Measurements from ENCODE around the gene MEG3.
A peak's percentile ranks its signal among the peaks of the same experiment; 100 is the strongest.

MEG3 gene

DNA sequence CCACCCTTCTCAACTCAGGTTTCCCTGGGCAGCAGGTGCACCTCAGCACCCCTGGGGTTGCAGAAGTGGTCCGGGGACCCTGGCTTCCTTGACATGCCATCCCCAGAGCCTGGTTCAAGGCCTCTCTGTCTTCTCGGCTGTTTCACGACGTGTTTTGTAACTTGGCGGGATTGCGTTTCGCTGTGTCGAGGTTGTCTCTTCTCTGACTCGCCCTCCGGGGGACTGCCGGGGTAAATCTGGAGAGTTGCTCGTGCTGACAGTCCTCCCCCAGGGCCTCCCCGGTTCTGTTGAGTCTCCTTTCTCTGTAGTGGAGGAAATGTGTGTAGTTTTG lies 25.6 kb downstream of the MEG3 start:
- H3K27me3 Mint-ChIP-seq (ENCODE audit: low read depth, poor library complexity): peaks cover 12% of the 10 kb centered on the region
- peaks cover 28% of the 10 kb centered on the region for H3K4me1 Mint-ChIP-seq
- H3K36me3 Mint-ChIP-seq (ENCODE audit: low read depth): no peaks in the 10 kb centered on the region
- TF ChIP-seq, protein P1, sequence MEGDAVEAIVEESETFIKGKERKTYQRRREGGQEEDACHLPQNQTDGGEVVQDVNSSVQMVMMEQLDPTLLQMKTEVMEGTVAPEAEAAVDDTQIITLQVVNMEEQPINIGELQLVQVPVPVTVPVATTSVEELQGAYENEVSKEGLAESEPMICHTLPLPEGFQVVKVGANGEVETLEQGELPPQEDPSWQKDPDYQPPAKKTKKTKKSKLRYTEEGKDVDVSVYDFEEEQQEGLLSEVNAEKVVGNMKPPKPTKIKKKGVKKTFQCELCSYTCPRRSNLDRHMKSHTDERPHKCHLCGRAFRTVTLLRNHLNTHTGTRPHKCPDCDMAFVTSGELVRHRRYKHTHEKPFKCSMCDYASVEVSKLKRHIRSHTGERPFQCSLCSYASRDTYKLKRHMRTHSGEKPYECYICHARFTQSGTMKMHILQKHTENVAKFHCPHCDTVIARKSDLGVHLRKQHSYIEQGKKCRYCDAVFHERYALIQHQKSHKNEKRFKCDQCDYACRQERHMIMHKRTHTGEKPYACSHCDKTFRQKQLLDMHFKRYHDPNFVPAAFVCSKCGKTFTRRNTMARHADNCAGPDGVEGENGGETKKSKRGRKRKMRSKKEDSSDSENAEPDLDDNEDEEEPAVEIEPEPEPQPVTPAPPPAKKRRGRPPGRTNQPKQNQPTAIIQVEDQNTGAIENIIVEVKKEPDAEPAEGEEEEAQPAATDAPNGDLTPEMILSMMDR (IDR thresholded peaks at IDR 0.05): no peak
- no peak for DNase-seq
- H3K4me3 Mint-ChIP-seq: no peak overlapping the region
- H3K27ac Mint-ChIP-seq: no peak overlapping the region
- no peaks in the 10 kb centered on the region for H3K9me3 Mint-ChIP-seq

DNA sequence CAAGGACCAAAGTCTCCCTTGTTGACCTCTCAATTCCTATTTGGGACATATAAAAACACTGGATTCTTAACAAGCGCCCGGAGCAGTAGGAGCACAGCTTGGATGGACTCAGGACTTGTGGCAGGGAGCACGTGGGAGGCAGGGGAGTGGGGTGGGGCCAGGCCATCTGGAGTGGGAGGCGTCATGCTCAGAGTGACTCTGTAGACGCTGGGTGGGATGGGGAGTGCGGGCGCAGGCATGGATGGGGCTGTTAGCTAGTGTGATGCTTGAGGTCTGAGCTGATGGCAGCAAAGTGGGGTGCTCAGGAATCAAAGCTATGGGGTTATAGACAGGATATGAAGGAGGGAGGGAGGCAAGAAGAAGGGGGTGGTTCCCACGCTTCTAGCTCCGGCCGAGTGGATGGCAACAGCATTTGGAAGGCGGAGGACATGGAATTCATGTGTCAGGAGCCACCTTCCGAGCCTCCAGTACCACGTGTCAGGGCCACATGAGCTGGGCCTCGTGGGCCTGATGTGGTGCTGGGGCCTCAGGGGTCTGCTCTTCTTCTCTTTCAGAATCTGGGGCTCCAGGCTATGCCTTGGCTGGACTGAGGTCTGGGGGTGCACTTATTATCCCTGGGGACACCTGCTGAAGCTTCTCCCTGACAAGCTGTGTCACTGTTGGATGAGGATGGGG lies 26.2 kb downstream of the MEG3 start:
- TF ChIP-seq, protein P1 (IDR thresholded peaks at IDR 0.05): no peak
- Mint-ChIP-seq H3K9me3 (no peaks in the 10 kb centered on the region), H3K4me3 (no peak overlapping the region), H3K36me3 (ENCODE audit: low read depth) (no peaks in the 10 kb centered on the region), H3K27me3 (ENCODE audit: low read depth, poor library complexity) (peaks cover 17% of the 10 kb centered on the region), H3K27ac (no peak overlapping the region), H3K4me1 (peaks cover 33% of the 10 kb centered on the region)
- DNase-seq: no peak

DNA sequence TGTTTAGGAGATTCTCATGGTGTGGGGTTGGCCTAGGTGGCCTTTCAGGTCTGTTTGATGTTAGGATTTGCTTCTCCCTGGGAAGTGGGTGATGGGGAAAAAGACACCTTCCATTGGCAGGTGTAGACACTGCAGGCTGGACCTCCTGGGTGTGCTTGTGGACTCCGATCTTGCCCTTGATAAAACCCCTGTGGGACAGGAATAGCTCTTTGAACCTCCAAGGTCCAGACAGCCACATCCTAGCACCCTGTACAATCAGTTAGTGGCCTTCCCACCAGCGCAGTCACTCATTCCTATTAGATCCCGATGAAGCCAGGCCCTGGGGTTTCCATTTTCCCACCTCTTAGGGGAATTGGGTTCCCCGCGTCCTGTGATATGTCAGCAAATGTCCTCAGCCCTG lies 28.5 kb downstream of the MEG3 start:
- no peak for DNase-seq
- peaks cover 17% of the 10 kb centered on the region for H3K27me3 Mint-ChIP-seq (ENCODE audit: low read depth, poor library complexity)
- H3K36me3 Mint-ChIP-seq (ENCODE audit: low read depth): no peaks in the 10 kb centered on the region
- H3K4me1 Mint-ChIP-seq: peaks cover 54% of the 10 kb centered on the region
- no peak overlapping the region for H3K27ac Mint-ChIP-seq
- no peak overlapping the region for H3K4me3 Mint-ChIP-seq
- TF ChIP-seq, protein P1 (IDR thresholded peaks at IDR 0.05): no peak
- no peaks in the 10 kb centered on the region for H3K9me3 Mint-ChIP-seq

DNA sequence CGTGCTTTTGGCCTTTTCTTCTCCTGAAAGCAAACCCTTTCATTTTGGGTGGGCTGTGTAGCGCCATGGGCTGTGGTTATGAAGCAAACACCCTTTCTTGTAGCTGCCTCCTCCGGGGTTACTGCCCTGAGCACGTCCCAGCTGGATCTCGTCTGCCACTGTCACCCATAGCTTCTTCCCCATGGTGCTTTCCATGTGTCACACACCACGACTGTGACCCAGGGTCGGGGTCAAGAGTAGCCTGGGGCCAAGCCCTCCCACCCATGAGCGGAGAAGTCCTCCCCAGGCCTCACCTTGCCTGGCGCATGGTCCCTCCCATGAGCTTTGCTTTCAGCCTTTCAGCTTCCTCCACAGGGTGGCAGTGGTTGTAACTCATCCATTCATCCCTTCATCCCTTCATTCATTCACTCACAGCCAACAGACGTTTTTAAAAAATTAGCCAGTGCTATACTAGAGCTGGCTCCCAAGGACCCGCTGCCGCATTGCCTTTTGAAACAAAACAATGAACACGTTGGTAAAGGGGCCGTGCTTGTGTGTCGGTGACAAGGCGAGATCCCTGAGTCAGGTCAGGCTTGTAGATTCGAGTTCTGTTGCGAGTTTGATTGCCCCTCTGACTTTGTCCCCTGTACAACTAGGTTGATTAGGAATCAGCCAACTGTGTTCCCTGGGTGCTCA lies 29.5 kb downstream of the MEG3 start:
- no peaks in the 10 kb centered on the region for H3K9me3 Mint-ChIP-seq
- H3K4me1 Mint-ChIP-seq: peaks cover 63% of the 10 kb centered on the region
- H3K36me3 Mint-ChIP-seq (ENCODE audit: low read depth): no peaks in the 10 kb centered on the region
- H3K27ac Mint-ChIP-seq: no peak overlapping the region
- TF ChIP-seq, protein P1 (IDR thresholded peaks at IDR 0.05): no peak
- H3K4me3 Mint-ChIP-seq: no peak overlapping the region
- peaks cover 23% of the 10 kb centered on the region for H3K27me3 Mint-ChIP-seq (ENCODE audit: low read depth, poor library complexity)
- no peak for DNase-seq

DNA sequence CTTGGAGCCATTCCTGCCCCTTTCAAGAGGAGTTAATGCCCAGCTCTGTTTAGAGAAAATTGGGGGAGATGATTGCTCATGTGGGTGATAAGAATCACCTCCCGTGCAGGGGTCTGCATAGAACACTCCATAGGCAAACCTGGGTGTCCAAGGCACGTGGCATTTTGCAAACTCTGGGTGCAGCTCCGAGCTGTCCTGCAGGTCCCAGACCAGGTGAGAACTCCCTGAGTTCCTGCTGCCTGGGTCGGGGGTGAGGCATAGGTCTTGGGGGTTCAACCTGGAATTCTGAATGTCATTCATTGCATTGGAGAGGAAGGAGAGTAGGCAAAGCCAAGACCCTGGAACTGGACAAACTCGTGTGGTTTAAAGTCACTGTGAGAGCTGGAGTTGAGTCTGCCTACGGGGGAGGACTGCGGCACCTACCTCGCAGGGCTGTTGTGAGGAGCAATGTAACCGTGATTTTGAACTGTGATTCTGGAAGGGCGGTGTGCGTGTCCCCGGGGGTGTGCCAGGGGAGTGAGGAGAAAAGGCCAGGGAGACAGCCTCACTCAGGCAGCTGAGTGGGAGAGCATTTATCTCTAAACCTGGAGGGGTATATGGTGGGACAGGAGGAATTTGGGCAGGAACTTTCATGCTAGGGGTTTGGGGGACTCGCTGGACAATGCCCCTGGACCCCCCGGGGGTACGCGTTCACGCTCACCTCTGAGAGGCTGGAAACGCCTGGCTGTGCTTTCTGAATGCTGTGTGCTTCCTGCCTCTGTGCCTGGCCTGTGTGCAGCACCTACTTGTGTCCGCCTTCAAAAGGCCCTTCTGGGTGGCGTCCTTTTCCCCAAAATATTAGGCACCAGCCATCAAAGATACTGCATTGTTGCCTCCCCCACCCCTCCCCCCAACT lies 30.4 kb downstream of the MEG3 start:
- Mint-ChIP-seq H3K27ac (peak overlapping the region; percentile 19), H3K4me3 (peak overlapping the region; percentile 9), H3K27me3 (ENCODE audit: low read depth, poor library complexity) (peaks cover 23% of the 10 kb centered on the region), H3K36me3 (ENCODE audit: low read depth) (no peaks in the 10 kb centered on the region), H3K4me1 (peaks cover 68% of the 10 kb centered on the region), H3K9me3 (no peaks in the 10 kb centered on the region)
- DNase-seq: no peak
- TF ChIP-seq, protein P1 (IDR thresholded peaks at IDR 0.05): no peak
